OCI-LY7 (cell line): ENCODE measurements around the gene DOCK1. TPM values are rescaled to one million over a fixed set of nuclear protein-coding genes. Genes with fewer than 3 reads are reported as not detected.

Source experiments
- BruUV-seq: library from RNA; stranded (reverse); fragments of 400-500 nt; replicated peaks from 2 replicates; lab custom pipeline; 2021; lab: Mats Ljungman, UMichigan
- CTCF ChIA-PET: fragments of 300-600 bp; sonication (Branson Sonifier 250); formaldehyde crosslinking; loops from one replicate; lab custom pipeline; 2022; ENCODE audit warnings: antibody characterized with exemption; ENCODE audit not compliant: unreplicated experiment; lab: Charles Lee
- POLR2A ChIA-PET: fragments of 300-600 bp; sonication (Branson Sonifier 250); formaldehyde crosslinking; loops from one replicate; lab custom pipeline; 2022; ENCODE audit warnings: antibody characterized with exemption; lab: Charles Lee
- DNase-seq: peaks from one replicate; pipeline ENCODE4 v3.0.0-alpha.2; 2015; ENCODE audit warnings: low spot score
- H2AFZ ChIP-seq: fragments of 200-600 bp; sonication (generic), shearing (Covaris generic); 2 replicates; pipeline ENCODE4 v1.6.1; 2014; ENCODE audit warnings: mild to moderate bottlenecking, antibody characterized with exemption, low read length, moderate library complexity
- H3K27ac ChIP-seq: fragments of 200-600 bp; sonication (generic); 2 replicates; pipeline ENCODE4 v1.5.1; 2014; ENCODE audit warnings: mixed run types, low read depth, mild to moderate bottlenecking, moderate library complexity, low read length, inconsistent platforms; ENCODE audit not compliant: poor library complexity, severe bottlenecking
- H3K36me3 ChIP-seq: fragments of 200-600 bp; sonication (generic); 2 replicates; pipeline ENCODE4 v1.6.1; 2014; ENCODE audit warnings: mild to moderate bottlenecking, antibody characterized with exemption, low read length, moderate library complexity, mixed read lengths; ENCODE audit not compliant: insufficient read depth
- H3K4me1 ChIP-seq: fragments of 200-600 bp; sonication (generic); 2 replicates; pipeline ENCODE4 v1.5.1; 2014; ENCODE audit warnings: mild to moderate bottlenecking, low read length; ENCODE audit not compliant: insufficient read depth, poor library complexity, severe bottlenecking
- H3K4me2 ChIP-seq: fragments of 200-600 bp; sonication (generic); 2 replicates; pipeline ENCODE4 v1.6.1; 2014; ENCODE audit warnings: mild to moderate bottlenecking, low read length
- H3K4me3 ChIP-seq: fragments of 200-600 bp; sonication (generic); 2 replicates; pipeline ENCODE4 v1.5.1; 2014; ENCODE audit warnings: mild to moderate bottlenecking, low read depth, low read length; ENCODE audit not compliant: poor library complexity, severe bottlenecking
- H3K79me2 ChIP-seq: fragments of 200-600 bp; sonication (generic); 2 replicates; pipeline ENCODE4 v1.6.1; 2016; ENCODE audit warnings: low read depth, mild to moderate bottlenecking, low read length, moderate library complexity, mixed read lengths; ENCODE audit not compliant: insufficient read depth
- H3K9me2 ChIP-seq: fragments of 200-600 bp; sonication (generic); 2 replicates; pipeline ENCODE4 v1.6.1; 2016; ENCODE audit warnings: mild to moderate bottlenecking, low read length, mixed read lengths; ENCODE audit not compliant: insufficient read depth
- H3K9me3 ChIP-seq: fragments of 200-600 bp; sonication (generic); 2 replicates; pipeline ENCODE4 v1.6.1; 2014; ENCODE audit warnings: mild to moderate bottlenecking, mixed run types, low read length, mixed read lengths
- H4K20me1 ChIP-seq: fragments of 200-600 bp; sonication (generic); 2 replicates; pipeline ENCODE4 v1.6.1; 2014; ENCODE audit warnings: mild to moderate bottlenecking, antibody characterized with exemption, low read length, moderate library complexity, mixed read lengths; ENCODE audit not compliant: insufficient read depth
- EZH2phosphoT487 ChIP-seq: fragments of 200-600 bp; sonication (generic); IDR thresholded peaks from 2 replicates; pipeline ENCODE4 v1.6.1; 2018; ENCODE audit warnings: low read depth, borderline replicate concordance, mild to moderate bottlenecking, mixed run types, antibody characterized with exemption, low read length, moderate library complexity, mixed read lengths
- intact Hi-C: fragments of 100-400 bp; cut with micrococcal nuclease; formaldehyde crosslinking; loops from one replicate; pipeline ENCODE4 v1.10.0; 2022; ENCODE audit not compliant: unreplicated experiment
- total RNA-seq, 2 experiments: library from RNA; depleted of rRNA in 1 of 2; stranded (reverse); fragments of >200 nt in 1 of 2; shearing (Covaris generic) in 1 of 2; gene quantifications; 2 replicates each; pipeline ENCODE4 v1.2.3, GENCODE V29; 2014 to 2022
- TF ChIP-seq, protein P1 (sequence below): fragments of 200-600 bp; sonication (generic); conservative IDR thresholded peaks from 2 replicates; pipeline ENCODE4 v1.5.1; 2014; ENCODE audit warnings: mild to moderate bottlenecking, antibody characterized with exemption, low read length, moderate library complexity, mixed read lengths

DOCK1 gene
- total RNA-seq, 2 experiments from 2014 or later = not detected

DNA sequence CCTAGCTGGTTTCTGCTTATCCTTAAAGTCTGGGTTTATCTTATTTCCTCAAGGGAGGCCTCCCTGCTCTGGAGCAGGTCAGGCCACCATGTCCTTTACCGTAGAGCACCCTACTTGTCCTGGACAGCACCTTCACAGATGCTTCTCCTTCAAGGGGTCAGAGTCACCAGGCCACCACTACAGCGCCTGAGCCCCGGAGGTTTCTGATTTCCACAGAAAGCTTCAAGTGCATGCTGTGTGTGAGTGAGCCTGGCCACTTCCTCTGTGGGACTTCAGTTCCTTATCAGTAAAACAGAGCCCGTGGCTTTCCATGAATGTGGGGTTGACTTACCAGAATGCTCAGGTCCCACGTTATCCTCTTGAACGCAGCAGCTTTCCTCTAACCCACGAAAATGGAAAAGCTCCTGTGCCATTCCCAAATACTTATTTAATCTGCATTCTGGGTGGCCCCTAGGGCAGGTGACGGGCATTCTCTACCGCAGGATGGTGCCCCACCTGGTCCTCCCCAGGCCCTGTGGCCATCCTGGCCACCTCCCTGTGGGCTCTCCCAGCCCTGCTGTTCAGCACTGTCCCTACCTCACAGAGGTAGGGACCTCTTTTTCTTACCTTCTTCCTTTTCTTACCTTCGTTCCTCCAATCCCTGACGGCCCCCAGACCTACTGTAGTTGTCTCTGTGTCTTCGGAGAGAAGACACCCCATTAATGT lies 1.4 kb upstream of the DOCK1 start:
- H3K27ac ChIP-seq = no peak overlapping the region
- no peak for DNase-seq
- H3K9me2 ChIP-seq = no peaks in the 10 kb centered on the region
- no peak overlapping the region for H3K4me3 ChIP-seq
- CTCF ChIA-PET = no interaction called here
- TF ChIP-seq, protein P1, sequence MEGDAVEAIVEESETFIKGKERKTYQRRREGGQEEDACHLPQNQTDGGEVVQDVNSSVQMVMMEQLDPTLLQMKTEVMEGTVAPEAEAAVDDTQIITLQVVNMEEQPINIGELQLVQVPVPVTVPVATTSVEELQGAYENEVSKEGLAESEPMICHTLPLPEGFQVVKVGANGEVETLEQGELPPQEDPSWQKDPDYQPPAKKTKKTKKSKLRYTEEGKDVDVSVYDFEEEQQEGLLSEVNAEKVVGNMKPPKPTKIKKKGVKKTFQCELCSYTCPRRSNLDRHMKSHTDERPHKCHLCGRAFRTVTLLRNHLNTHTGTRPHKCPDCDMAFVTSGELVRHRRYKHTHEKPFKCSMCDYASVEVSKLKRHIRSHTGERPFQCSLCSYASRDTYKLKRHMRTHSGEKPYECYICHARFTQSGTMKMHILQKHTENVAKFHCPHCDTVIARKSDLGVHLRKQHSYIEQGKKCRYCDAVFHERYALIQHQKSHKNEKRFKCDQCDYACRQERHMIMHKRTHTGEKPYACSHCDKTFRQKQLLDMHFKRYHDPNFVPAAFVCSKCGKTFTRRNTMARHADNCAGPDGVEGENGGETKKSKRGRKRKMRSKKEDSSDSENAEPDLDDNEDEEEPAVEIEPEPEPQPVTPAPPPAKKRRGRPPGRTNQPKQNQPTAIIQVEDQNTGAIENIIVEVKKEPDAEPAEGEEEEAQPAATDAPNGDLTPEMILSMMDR = no peak
- TF ChIP-seq EZH2phosphoT487 = no peak
- intact Hi-C loops = no loop called here
- POLR2A ChIA-PET = no interaction called here
- H3K79me2 ChIP-seq = no peaks in the 10 kb centered on the region
- no peaks in the 10 kb centered on the region for H4K20me1 ChIP-seq
- no peaks in the 10 kb centered on the region for H3K36me3 ChIP-seq
- H3K9me3 ChIP-seq = no peaks in the 10 kb centered on the region
- BruUV-seq = no TSS peak
- no peak overlapping the region for H3K4me2 ChIP-seq
- no peaks in the 10 kb centered on the region for H3K4me1 ChIP-seq
- H2AFZ ChIP-seq = no peak overlapping the region

GRCh38 chr10:126904516-126904817 lies 761 bp upstream of the DOCK1 start:
- BruUV-seq = no TSS peak
- Histone ChIP-seq H3K27ac (no peak overlapping the region), H4K20me1 (no peaks in the 10 kb centered on the region), H3K4me1 (no peaks in the 10 kb centered on the region), H3K79me2 (no peaks in the 10 kb centered on the region), H2AFZ (no peak overlapping the region), H3K9me2 (no peaks in the 10 kb centered on the region), H3K4me3 (no peak overlapping the region), H3K4me2 (no peak overlapping the region), H3K36me3 (no peaks in the 10 kb centered on the region), H3K9me3 (no peaks in the 10 kb centered on the region)
- intact Hi-C loops = no loop called here
- POLR2A ChIA-PET = no interaction called here
- no peak for DNase-seq
- CTCF ChIA-PET = no interaction called here
- TF ChIP-seq, protein P1 = no peak
- TF ChIP-seq EZH2phosphoT487 = no peak

DNA sequence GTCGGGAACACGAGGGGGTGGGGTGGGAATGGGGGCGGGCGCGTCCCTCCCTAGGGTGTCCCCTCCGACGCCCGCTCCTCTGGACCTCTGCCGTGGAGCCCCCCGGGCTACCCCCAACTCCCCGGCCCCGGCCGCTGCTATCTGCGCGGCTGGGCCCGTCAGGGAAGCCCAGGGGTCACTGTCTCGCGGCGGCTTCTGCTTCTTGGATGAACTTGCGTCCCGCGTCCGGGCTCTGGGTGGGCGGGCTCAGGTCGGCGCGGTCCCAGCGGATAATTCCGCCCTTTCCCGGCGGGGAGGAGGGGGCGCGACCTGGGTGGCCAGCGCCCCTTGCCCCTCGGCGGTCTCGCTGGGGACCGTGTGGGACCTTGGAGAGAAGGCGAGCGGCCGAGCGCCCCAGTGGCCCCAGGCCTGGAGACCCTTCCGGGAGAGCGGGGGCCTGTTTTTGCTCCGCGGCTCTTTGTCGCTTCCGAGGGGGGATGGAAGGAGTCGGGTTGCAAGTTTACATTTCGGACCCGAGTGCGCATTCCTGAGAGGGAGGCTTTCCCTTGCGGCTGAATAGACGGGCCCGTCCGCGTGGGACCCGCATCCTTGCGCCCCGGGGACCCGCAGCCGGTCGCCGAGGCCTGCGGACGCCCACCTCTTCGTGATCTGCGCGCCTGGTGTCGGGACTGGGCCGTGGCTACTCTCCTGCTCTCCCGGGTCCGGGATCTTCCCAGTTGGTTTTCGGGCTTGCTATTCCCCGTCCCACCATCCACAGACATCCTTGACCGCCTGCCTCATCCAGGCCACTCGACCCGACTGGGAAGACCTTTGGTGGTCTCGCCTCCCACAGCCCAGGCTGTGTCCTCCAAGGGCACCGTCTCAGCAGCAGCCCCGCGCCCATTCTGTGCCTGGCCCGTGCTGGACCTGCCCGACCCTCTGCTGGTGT lies 812 bp downstream of the DOCK1 start:
- Histone ChIP-seq H3K9me3 (no peaks in the 10 kb centered on the region), H3K4me3 (no peak overlapping the region), H3K36me3 (no peaks in the 10 kb centered on the region), H3K27ac (no peak overlapping the region), H3K4me1 (no peaks in the 10 kb centered on the region), H3K9me2 (no peaks in the 10 kb centered on the region), H2AFZ (no peak overlapping the region), H4K20me1 (no peaks in the 10 kb centered on the region), H3K4me2 (no peak overlapping the region), H3K79me2 (no peaks in the 10 kb centered on the region)
- no peak for TF ChIP-seq EZH2phosphoT487
- TF ChIP-seq, protein P1 = no peak
- ChIA-PET CTCF (no interaction called here), POLR2A (no interaction called here)
- DNase-seq = no peak
- intact Hi-C loops = no loop called here
- no TSS peak for BruUV-seq
